GM12878 (cell line): Measurements from ENCODE around the gene LCOR. TPM values are rescaled to one million over a fixed set of nuclear protein-coding genes. Genes with fewer than 3 reads are reported as not detected.

ENCODE experiments used
- ATAC-seq: fragments of 200-7000 bp; cut with Tn5 transposase; 3 replicates; pipeline ENCODE4 v1.9.1; 2020; ENCODE audit warnings: mild to moderate bottlenecking, moderate library complexity
- BruUV-seq: library from RNA; stranded (reverse); fragments of 400-500 nt; replicated peaks from 2 replicates; lab custom pipeline; 2021; lab: Mats Ljungman, UMichigan
- CTCF ChIA-PET: fragments of 300-600 bp; sonication (Branson Sonifier 250); formaldehyde crosslinking; extraction: SDS; loops from one replicate; lab custom pipeline; 2021; ENCODE audit warnings: inconsistent platforms; lab: Yijun Ruan, JAX
- POLR2A ChIA-PET: fragments of 350-600 bp; formaldehyde crosslinking; extraction: SDS; loops from one replicate; lab custom pipeline; 2021; ENCODE audit warnings: inconsistent platforms; lab: Charles Lee
- RAD21 ChIA-PET: fragments of 300-600 bp; sonication (Branson Sonifier 250); formaldehyde crosslinking; loops from one replicate; lab custom pipeline; 2023; ENCODE audit warnings: antibody characterized with exemption; ENCODE audit not compliant: unreplicated experiment; lab: Charles Lee
- SMC1A ChIA-PET: fragments of 300-600 bp; sonication (Branson Sonifier 250); formaldehyde crosslinking; loops from one replicate; lab custom pipeline; 2023; ENCODE audit not compliant: unreplicated experiment, uncharacterized antibody; lab: Charles Lee
- DNase-seq: peaks from one replicate; pipeline ENCODE4 v3.0.0-alpha.2; 2011; ENCODE audit warnings: low read depth, low spot score
- FAIRE-seq: peaks from 3 replicates; lab custom pipeline; 2011; peaks lifted over from hg19 to GRCh38; lab: Jason Lieb, UNC
- H2AFZ ChIP-seq: 2 replicates; pipeline ENCODE4 v1.6.0; 2011; ENCODE audit warnings: low read depth, low read length, control low read depth; ENCODE audit not compliant: control insufficient read depth
- H3K27ac ChIP-seq: 2 replicates; pipeline ENCODE4 v1.5.1; 2011; ENCODE audit warnings: control low read depth; ENCODE audit not compliant: control insufficient read depth, insufficient read depth
- H3K27me3 ChIP-seq, 2 experiments: replicated peaks in 1 of 2; 2 replicates each; pipeline versions ENCODE4 v1.6.0 to v1.6.1; 2011; ENCODE audit warnings: low read length in 1 of 2; ENCODE audit not compliant: control insufficient read depth in 2 of 2, insufficient read depth in 2 of 2
- H3K36me3 ChIP-seq, 2 experiments: 2 replicates each; pipeline ENCODE4 v1.5.1; 2011; ENCODE audit warnings: low read length in 1 of 2; ENCODE audit not compliant: control insufficient read depth in 2 of 2, insufficient read depth in 2 of 2
- H3K4me1 ChIP-seq: 2 replicates; pipeline ENCODE4 v1.6.1; 2011; ENCODE audit warnings: mild to moderate bottlenecking, low read length, moderate library complexity, mixed read lengths; ENCODE audit not compliant: control insufficient read depth, insufficient read depth
- H3K4me2 ChIP-seq: 2 replicates; pipeline ENCODE4 v1.6.0; 2011; ENCODE audit warnings: control low read depth; ENCODE audit not compliant: control insufficient read depth, insufficient read depth
- H3K4me3 ChIP-seq: fragments of 200-600 bp; sonication (generic); 2 replicates; pipeline ENCODE4 v1.5.1; 2016
- H3K79me2 ChIP-seq: 2 replicates; pipeline ENCODE4 v1.6.0; 2011; ENCODE audit warnings: low read length; ENCODE audit not compliant: control insufficient read depth, insufficient read depth
- H3K9ac ChIP-seq: 2 replicates; pipeline ENCODE4 v1.8.0; 2011; ENCODE audit warnings: low read length, control low read depth, mixed read lengths; ENCODE audit not compliant: control insufficient read depth, insufficient read depth
- H3K9me3 ChIP-seq: replicated peaks from 3 replicates; pipeline ENCODE4 v1.5.1; 2011; ENCODE audit warnings: mild to moderate bottlenecking, low read length; ENCODE audit not compliant: control insufficient read depth, insufficient read depth
- H4K20me1 ChIP-seq: 2 replicates; pipeline ENCODE4 v1.6.0; 2011; ENCODE audit not compliant: control insufficient read depth, insufficient read depth
- BMI1 ChIP-seq: fragments of 450-650 bp; IDR thresholded peaks from 2 replicates; pipeline ENCODE4 v1.6.1; 2016; ENCODE audit warnings: mild to moderate bottlenecking, moderate library complexity, borderline replicate concordance
- ESRRA ChIP-seq: IDR thresholded peaks from 2 replicates; pipeline ENCODE4 v1.6.1; 2012; ENCODE audit warnings: mild to moderate bottlenecking, low read length, improper control_type of control experiment
- EZH2 ChIP-seq: IDR thresholded peaks from 2 replicates; pipeline ENCODE4 v1.6.1; 2012; ENCODE audit warnings: low read depth, mild to moderate bottlenecking, control low read depth, inconsistent platforms, low read length, borderline replicate concordance; ENCODE audit not compliant: control insufficient read depth
- IRF5 ChIP-seq: fragments of 450-650 bp; IDR thresholded peaks from 2 replicates; pipeline ENCODE4 v1.6.1; 2017; ENCODE audit warnings: borderline replicate concordance
- MEF2A ChIP-seq: IDR thresholded peaks from 2 replicates; pipeline ENCODE4 v1.6.1; 2011; ENCODE audit warnings: low read depth, mild to moderate bottlenecking, low read length, moderate library complexity; ENCODE audit not compliant: insufficient read depth
- NR2C2 ChIP-seq: IDR thresholded peaks from 2 replicates; pipeline ENCODE4 v1.6.1; 2011; ENCODE audit warnings: borderline replicate concordance, low read depth; ENCODE audit not compliant: control insufficient read depth, insufficient read length
- PAX8 ChIP-seq: fragments of 450-650 bp; IDR thresholded peaks from 2 replicates; pipeline ENCODE4 v1.6.1; 2017; ENCODE audit warnings: mild to moderate bottlenecking, moderate library complexity
- REST ChIP-seq: IDR thresholded peaks from 2 replicates; pipeline ENCODE4 v1.6.1; 2012; ENCODE audit warnings: mild to moderate bottlenecking, low read depth, low read length
- TAF1 ChIP-seq: IDR thresholded peaks from 2 replicates; pipeline ENCODE4 v1.6.1; 2011; ENCODE audit warnings: mild to moderate bottlenecking, low read depth, low read length, borderline replicate concordance
- TCF3 ChIP-seq: IDR thresholded peaks from 2 replicates; pipeline ENCODE4 v1.6.1; 2012; ENCODE audit warnings: low read depth, mild to moderate bottlenecking, low read length, borderline replicate concordance; ENCODE audit not compliant: insufficient read depth
- USF1 ChIP-seq: IDR thresholded peaks from 2 replicates; pipeline ENCODE4 v1.6.1; 2011; ENCODE audit warnings: borderline replicate concordance, low read depth, mild to moderate bottlenecking, moderate library complexity, mixed read lengths, low read length; ENCODE audit not compliant: insufficient read depth; ENCODE audit errors: extremely low read length
- ZBTB40 ChIP-seq: fragments of 450-650 bp; IDR thresholded peaks from 2 replicates; pipeline ENCODE4 v1.6.1; 2016; ENCODE audit warnings: mild to moderate bottlenecking, moderate library complexity, borderline replicate concordance
- ZZZ3 ChIP-seq: IDR thresholded peaks from 2 replicates; pipeline ENCODE4 v1.6.1; 2011; ENCODE audit warnings: low read depth; ENCODE audit not compliant: control insufficient read depth, insufficient read length
- in situ Hi-C: fragments of 300-500 bp; cut with MboI; formaldehyde crosslinking; loops from 9 replicates; pipeline ENCODE4 v1.14.3; 2018; ENCODE audit warnings: mixed read lengths
- intact Hi-C: fragments of 100-400 bp; cut with micrococcal nuclease; formaldehyde crosslinking; loops from one replicate; pipeline ENCODE4 v1.14.2; 2022; ENCODE audit not compliant: unreplicated experiment
- polyA plus RNA-seq, 11 experiments: library from polyadenylated mRNA; depleted of rRNA in 4 of 11; unstranded in 6 of 11; stranded (reverse) in 5 of 11; fragments of >200 nt; fragmentation: Nextera tagmentation in 4 of 11; fragmentation: Illumina TruSeq in 1 of 11; extraction: Ambion mirVana in 4 of 11; extraction: Trizol in 1 of 11; gene quantifications; 1 replicate in 1 of 11; 2 replicates in 10 of 11; pipeline versions ENCODE4 v1.2.1 to v1.2.3, GENCODE V29; 2011 to 2016; ENCODE audit warnings: inconsistent platforms in 2 of 11, missing spikeins in 2 of 11, low read depth in 1 of 11
- total RNA-seq, 4 experiments: library from RNA; depleted of rRNA in 3 of 4; stranded (reverse); fragments of >200 nt in 3 of 4; fragmentation: Illumina TruSeq in 1 of 4; extraction: Trizol in 1 of 4; gene quantifications; 2 replicates each; pipeline versions ENCODE4 v1.2.1 to v1.2.3, GENCODE V29; 2013 to 2021

Gene LCOR
- total and polyA plus RNA-seq, 10 of the 15 experiments (the other 5 are each of a cell fraction or from before 2014, with no cell fraction given), result 1.6 to 22.0 (median 13.2) TPM

- TF ChIP-seq NR2C2 (no peak), TAF1 (no peak), BMI1 (no peak), IRF5 (no peak)
These were observed 132.0 kb downstream of the LCOR start (continued) for GRCh38 chr10:96964131-96964530.

- Histone ChIP-seq H3K79me2 (no peaks in the 10 kb centered on the region), H3K4me2 (no peak overlapping the region), H3K27ac (no peak overlapping the region), H3K36me3 (no peaks in the 10 kb centered on the region), H3K4me3 (no peak overlapping the region), H3K9me3 (no peaks in the 10 kb centered on the region), H2AFZ (no peak overlapping the region), H4K20me1 (no peaks in the 10 kb centered on the region), H3K27me3 (no peaks in the 10 kb centered on the region), H3K9ac (no peak overlapping the region), H3K4me1 (no peaks in the 10 kb centered on the region; the same call in 1 of the 2 replicates)
- no peak for ATAC-seq
- CTCF ChIA-PET, result interaction anchor here (1.0 to 1.3 kb wide), 2 partner anchors 69 to 114 kb away, joined by 3 read pairs; no protein-coding TSS in a partner anchor
- SMC1A ChIA-PET, result interaction anchor here (1.0 to 1.2 kb wide), 4 partner anchors 10 to 56 kb away, joined by 3 read pairs; no protein-coding TSS in a partner anchor
- POLR2A ChIA-PET, result interaction anchor here (0.9 kb wide), 1 partner anchor 135 kb away, joined by 3 read pairs; no protein-coding TSS in a partner anchor
- RAD21 ChIA-PET, result no interaction called here
- DNase-seq, result no peak
- no TSS peak for BruUV-seq
- intact Hi-C loops, result no loop called here
- FAIRE-seq, result no peak
- in situ Hi-C loops, result no loop called here
- TF ChIP-seq USF1 (no peak), TCF3 (no peak), ZBTB40 (no peak), MEF2A (no peak), PAX8 (no peak), EZH2 (no peak), ESRRA (no peak), REST (no peak), ZZZ3 (no peak)
These were observed 135.7 kb downstream of the LCOR start for GRCh38 chr10:96967847-96968246.
